Stimulated activated CD4-positive, alpha-beta T cell treated with anti-CD3 and anti-CD28 coated beads, Interleukin-12 subunit alpha, Interleukin-12 subunit beta, amount 100 ng/mL, for 24 hours (primary cell): ENCODE measurements around the gene RPS6KA4.

Experiments used
- DNase-seq, 2 experiments: peaks; one replicate each; pipeline ENCODE4 v3.0.0-alpha.2; 2020; ENCODE audit warnings: low read depth in 2 of 2

The RPS6KA4 gene

DNA sequence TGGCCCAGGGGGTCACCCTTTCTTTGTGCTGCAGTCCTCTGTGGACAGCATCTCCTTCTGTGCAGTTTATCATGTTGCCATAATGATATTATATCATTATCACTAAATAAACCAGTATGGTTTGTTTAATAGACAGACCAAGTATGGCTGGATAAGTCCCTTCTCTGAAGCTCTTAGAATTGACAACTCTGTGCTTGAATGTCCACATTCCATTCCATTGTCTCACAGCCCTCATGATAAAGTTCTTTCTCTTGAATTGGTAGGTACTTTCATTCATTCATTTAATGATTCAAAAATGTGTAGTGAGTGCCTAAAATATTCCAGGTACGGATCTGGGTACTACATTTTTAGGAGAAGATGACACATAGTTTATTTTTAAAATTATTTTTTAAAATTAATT is 7.8 kb downstream of the RPS6KA4 start:
- no peak for DNase-seq

DNA sequence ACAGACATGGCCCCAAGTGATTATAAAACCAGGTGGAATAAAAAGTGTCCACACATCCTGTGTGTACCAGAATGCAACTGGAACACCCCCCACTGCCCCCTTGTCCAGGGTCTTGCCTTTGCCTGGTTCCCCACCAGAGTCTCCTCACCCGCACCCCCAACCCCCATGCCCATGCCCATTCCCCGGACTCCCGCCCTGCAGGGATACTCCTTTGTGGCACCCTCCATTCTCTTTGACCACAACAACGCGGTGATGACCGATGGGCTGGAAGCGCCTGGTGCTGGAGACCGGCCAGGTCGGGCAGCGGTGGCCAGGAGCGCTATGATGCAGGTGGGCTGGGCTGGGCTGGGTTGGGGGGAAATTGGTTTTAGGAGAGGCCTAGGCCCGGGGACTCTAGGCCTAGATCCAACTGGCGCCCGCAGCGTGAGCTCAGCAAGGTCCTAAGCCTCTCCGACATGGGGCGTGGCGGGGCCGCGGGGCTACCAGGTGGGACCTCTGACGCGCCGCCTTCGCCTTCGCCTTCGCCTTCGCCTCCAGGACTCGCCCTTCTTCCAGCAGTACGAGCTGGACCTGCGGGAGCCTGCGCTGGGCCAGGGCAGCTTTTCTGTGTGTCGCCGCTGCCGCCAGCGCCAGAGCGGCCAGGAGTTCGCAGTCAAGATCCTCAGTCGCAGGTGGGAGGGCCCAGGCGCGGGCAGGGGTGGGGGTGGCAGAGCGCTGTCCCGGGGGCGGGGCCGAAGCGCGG is 9.1 kb downstream of the RPS6KA4 start:
- DNase-seq: no peak

DNA sequence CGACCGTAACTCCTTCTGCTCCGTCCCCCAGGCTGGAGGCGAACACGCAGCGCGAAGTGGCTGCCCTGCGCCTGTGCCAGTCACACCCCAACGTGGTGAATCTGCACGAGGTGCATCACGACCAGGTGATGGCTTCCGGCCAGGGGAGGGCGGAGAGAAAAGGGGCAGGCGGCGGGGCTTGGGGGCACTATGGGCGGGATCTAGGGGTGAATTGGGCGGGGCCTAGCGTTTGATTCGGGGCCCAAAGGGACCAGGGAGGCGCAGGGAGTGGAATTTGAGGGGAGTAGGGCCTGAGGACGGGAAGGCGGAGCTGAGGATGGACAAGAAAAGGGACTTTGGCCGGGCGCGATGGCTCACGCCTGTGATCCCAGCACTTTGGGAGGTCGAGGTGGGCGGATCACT is 9.7 kb downstream of the RPS6KA4 start:
- no peak for DNase-seq

DNA sequence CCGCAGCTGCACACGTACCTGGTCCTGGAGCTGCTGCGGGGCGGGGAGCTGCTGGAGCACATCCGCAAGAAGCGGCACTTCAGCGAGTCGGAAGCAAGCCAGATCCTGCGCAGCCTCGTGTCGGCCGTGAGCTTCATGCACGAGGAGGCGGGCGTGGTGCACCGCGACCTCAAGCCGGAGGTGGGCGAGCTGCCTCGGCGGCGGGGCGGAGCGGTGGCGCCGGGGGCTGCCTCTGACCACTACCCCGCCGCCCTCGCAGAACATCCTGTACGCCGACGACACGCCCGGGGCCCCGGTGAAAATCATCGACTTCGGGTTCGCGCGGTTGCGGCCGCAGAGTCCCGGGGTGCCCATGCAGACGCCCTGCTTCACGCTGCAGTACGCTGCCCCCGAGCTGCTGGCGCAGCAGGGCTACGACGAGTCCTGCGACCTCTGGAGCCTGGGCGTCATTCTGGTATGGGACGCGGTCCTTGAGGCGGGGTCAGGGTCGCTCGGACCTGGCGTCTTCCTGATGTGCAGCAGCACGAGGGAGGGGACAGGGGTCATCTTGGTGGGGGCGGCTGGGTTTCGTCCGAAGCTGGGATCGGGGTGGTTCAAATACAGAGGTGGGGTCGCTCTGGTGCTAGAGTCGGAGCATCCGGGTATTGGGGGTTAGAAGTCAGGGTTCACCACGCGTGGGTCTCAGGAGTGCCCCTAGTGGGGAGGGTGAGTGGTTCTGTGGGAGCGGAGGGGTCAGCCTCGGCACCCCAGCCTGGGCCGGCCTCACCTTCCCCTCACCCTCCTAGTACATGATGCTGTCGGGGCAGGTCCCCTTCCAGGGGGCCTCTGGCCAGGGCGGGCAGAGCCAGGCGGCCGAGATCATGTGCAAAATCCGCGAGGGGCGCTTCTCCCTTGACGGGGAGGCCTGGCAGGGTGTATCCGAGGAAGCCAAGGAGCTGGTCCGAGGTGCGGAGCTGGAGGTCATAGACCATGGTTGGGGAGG is 10.8 kb downstream of the RPS6KA4 start:
- DNase-seq: no peak

GRCh38 chr11:64371201-64371600 is 12.2 kb downstream of the RPS6KA4 start:
- no peak for DNase-seq

- no peak for DNase-seq
Measured at GRCh38 chr11:64372021-64372420, 13.1 kb downstream of the RPS6KA4 start.

GRCh38 chr11:64372802-64373597 is 14.0 kb downstream of the RPS6KA4 start:
- no peak for DNase-seq

DNA sequence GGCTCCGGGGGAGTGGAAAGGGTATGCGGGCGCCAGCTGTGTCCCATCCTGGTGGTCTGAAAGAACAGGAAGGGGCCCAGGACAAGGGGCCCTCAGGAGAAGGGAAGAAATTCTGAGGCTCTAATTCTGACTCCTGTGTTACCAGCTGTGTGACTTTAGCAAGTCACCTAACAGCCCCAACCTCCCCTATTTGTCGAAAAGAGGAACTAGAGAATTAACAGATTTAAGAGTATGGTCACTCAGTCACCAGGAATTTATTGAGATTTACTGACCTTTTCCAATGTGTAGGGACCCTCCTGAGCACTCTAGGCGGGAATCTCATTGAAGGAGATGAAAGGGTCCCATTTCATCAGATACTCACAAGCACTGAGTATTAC is 14.6 kb downstream of the RPS6KA4 start:
- no peak for DNase-seq

- DNase-seq: no peak
Measured at GRCh38 chr11:64376071-64376470, 17.1 kb downstream of the RPS6KA4 start.

- no peak for DNase-seq
Measured at GRCh38 chr11:64378335-64378880, 19.4 kb downstream of the RPS6KA4 start.

DNA sequence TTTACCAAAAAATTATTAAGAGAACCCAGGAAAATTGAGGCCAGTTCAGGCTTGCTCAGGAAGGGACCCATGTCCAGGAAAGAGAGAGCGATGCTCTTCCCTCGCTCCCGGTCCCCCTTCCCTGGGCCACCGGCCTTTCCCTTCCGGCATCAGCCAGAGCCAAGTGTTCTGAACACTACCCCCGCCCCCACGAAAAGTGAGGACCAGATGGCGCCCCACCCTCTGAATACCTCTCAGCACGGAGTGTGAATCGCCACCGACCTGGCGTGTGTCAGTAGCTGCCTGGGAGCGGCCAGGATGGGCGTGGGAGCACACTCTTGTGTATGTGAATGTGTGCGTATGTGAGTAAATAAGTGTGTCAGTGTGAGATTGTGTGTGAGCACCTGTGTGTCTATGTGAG is 20.2 kb downstream of the RPS6KA4 start:
- no peak for DNase-seq

GRCh38 chr11:64379817-64380709 is 21.1 kb downstream of the RPS6KA4 start:
- no peak for DNase-seq

- DNase-seq: no peak
Measured at GRCh38 chr11:64381350-64381749, 22.4 kb downstream of the RPS6KA4 start.

- no peak for DNase-seq
Measured at GRCh38 chr11:64382047-64382446, 23.1 kb downstream of the RPS6KA4 start.

- DNase-seq: no peak
Measured at GRCh38 chr11:64382586-64382985, 23.6 kb downstream of the RPS6KA4 start.

DNA sequence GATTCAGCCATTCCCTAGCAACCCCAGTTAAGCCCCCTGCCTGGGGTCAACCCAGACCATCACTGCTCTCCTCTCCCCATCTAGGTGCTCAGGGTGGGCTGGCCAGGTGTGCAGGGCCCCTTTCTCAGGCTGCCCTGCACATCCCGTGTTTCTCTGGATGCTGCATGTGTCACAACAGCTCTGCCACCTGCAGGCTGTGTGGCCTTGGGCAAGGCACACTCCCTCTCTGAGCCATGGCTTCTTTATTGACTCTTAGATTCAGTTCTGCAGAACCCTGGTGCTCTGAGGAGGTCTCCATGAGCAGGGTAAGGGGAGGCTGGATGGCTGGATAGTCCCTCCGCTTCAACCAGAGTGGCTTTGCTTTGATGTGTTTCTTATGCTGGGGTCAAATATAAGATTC is 24.6 kb downstream of the RPS6KA4 start:
- DNase-seq: no peak

DNA sequence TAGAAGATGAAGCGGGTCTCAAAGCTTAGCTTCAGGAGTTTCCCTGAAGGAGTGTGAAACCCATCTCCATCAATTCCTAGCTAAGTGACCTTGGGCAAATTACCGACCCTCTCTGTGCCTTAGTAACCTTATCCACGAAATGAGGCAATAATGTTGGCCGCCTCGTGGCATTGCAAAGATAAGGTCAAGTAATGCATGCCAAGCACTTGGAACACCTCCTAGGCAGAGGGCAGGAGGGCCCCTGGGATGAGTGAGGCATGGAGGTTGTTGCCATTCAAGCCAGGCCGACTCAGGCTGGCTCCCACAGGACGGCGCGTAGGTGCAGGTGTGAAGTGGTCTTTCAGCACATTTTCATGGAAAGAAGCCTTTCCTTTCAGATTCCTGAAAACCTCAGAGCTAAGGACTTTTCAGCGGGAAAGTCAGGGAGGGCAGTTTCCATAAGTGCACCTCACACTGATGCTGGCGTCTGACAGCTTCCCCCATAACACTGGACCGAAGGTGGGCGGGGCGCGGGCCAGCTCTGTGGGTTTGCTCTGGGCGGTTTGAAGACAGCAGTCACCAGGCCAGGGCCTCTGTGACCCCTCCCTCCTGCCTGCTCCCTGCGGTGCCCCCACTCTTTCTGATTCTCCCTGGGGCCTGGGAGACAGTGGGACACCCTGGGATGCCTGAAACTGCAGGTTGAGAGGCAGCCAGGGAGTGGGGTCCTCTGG is 25.2 kb downstream of the RPS6KA4 start:
- no peak for DNase-seq

GRCh38 chr11:64384981-64385944 is 26.3 kb downstream of the RPS6KA4 start:
- DNase-seq: no peak
